ENCODE data around the gene SLC12A4. TPM values are rescaled to one million over a fixed set of nuclear protein-coding genes. Genes with fewer than 3 reads are reported as not detected.
"Not testable (repeated sequence)": the region's sequence is repeated elsewhere in the genome, so short reads cannot be mapped to it uniquely, and the experiment has no call there.

Gene SLC12A4
- total and polyA plus RNA-seq, 4 donors, result 31.8 to 58.8 (median 49.1) TPM

DNA sequence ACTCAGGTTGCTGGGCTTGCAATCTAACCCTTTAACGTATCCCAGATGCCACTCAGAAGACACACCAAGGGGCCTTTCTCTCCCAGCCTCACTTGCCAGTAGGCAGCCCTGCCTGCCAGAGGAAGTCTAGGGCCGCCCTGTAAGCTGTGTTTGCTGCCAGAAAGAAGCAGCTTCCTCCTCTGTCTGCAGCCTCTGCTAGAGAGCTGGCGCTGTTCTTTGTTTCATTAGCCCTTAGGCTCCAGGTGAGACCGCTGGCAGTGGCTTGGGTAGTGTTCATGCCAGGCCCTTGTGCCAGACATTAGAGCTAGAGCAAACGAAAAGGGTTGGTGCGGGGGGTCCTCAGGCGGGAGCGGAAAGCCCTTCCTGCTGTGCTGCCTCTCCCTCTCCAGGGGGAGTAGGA lies 45.7 kb downstream of the SLC12A4 start:
- peaks cover 48% of the 10 kb centered on the region for H3K36me3 ChIP-seq (ENCODE audit: control insufficient read depth, insufficient read depth, low read length)
- 53% methylated on average over 4 of the region's 8 CpGs for WGBS (ENCODE audit: insufficient coverage)

DNA sequence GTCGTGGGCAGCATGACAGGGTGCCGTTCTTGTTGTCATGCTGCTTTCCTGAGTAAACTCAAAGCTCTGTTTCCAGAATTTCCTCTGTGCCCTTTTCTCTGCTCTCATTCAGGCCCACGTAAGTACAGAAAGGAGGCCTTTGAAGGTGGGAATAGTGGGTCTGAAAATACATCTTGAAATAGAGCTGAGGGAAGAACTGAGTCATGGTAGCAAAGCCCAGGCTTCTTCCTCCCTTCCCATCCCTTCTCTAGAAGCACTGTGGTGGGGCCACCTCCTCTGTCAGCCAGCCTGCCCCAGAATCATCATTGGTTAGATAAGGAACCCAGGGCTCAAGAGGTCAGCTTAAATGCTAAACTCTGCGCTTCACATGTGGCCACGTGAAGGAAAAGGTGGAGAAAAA lies 46.2 kb downstream of the SLC12A4 start:
- WGBS (ENCODE audit: insufficient coverage), result 75% methylated on average over 4 of the region's 5 CpGs

More for the DNA sequence above, 45.7 kb downstream of the SLC12A4 start:
- DNase-seq (ENCODE audit: low read depth in 4 of 6, low spot score in 6 of 6), result no peak
- Histone ChIP-seq H3K4me3 (ENCODE audit: low read depth, low read length) (no peak overlapping the region), H3K9me3 (ENCODE audit: control insufficient read depth, insufficient read depth, low read length) (no peaks in the 10 kb centered on the region), H3K27me3 (ENCODE audit: control insufficient read depth, insufficient read depth, low read length) (no peaks in the 10 kb centered on the region), H3K4me1 (ENCODE audit: control insufficient read depth, insufficient read depth, low read length) (peaks cover 58% of the 10 kb centered on the region), H3K27ac (ENCODE audit: low read depth, low read length) (no peak overlapping the region)

DNA sequence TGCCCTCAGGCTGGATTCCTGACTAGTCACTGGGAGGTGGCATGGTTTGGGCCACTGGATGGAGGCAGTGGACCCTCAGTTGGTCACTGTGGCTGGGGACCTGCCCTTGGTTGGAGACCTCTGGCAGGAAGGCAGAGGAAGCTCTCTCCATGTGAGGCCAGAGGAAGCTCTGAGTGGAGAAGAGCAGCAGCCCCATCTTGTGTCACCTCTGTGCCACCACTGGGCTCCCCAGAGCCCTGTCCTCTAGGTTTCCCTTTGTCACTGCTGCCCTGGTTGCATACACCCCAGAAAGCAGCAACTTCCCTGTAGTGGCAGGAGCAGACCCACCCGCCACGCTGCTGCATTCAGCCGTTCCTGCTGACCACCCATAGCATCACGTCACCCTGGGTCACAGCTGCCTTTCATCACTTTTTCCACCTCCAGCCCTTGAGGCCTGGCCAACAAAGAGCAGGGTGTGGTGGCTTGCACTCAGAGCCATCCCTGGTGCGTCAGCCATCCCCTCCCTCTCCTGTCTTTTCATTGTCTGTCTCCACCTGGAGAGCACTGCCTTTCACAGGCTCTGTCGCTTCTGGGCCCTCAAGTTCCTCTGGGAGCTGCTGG lies 48.7 kb downstream of the SLC12A4 start:
- DNase-seq (ENCODE audit: low read depth in 4 of 6, low spot score in 6 of 6), result no peak
- no peaks in the 10 kb centered on the region for H3K27me3 ChIP-seq (ENCODE audit: control insufficient read depth, insufficient read depth, low read length)
- H3K9me3 ChIP-seq (ENCODE audit: control insufficient read depth, insufficient read depth, low read length), result no peaks in the 10 kb centered on the region
- WGBS (ENCODE audit: insufficient coverage), result 91% methylated on average over 5 of the region's 6 CpGs
- H3K27ac ChIP-seq (ENCODE audit: low read depth, low read length), result peak overlapping the region; percentile 25
- peaks cover 53% of the 10 kb centered on the region for H3K36me3 ChIP-seq (ENCODE audit: control insufficient read depth, insufficient read depth, low read length)
- H3K4me1 ChIP-seq (ENCODE audit: control insufficient read depth, insufficient read depth, low read length), result peaks cover 67% of the 10 kb centered on the region
- no peak overlapping the region for H3K4me3 ChIP-seq (ENCODE audit: low read depth, low read length)

More for the DNA sequence above, 46.2 kb downstream of the SLC12A4 start:
- Histone ChIP-seq H3K9me3 (ENCODE audit: control insufficient read depth, insufficient read depth, low read length) (no peaks in the 10 kb centered on the region), H3K27ac (ENCODE audit: low read depth, low read length) (peak overlapping the region; percentile 25), H3K36me3 (ENCODE audit: control insufficient read depth, insufficient read depth, low read length) (peaks cover 43% of the 10 kb centered on the region), H3K4me3 (ENCODE audit: low read depth, low read length) (no peak overlapping the region), H3K4me1 (ENCODE audit: control insufficient read depth, insufficient read depth, low read length) (peaks cover 60% of the 10 kb centered on the region), H3K27me3 (ENCODE audit: control insufficient read depth, insufficient read depth, low read length) (no peaks in the 10 kb centered on the region)
- DNase-seq (ENCODE audit: low read depth in 4 of 6, low spot score in 6 of 6), result no peak

DNA sequence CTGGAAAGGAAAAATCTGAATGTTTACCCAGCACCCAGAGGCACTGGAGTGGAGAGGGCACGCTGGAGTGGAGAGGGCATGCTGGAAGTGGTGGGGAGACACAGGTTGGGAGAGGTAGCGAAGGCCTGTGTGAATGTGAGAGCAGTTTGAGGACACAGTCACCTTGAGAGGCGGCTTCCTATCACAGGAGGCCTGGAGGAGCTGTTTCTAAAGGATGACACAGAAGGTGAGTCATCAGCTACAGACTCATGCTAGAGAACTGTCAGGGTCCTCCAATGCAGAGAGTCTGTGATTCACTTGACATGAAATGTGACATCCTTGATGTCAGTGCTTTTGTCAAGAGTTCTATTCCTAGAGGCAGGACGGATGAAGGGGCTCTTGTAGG lies 50.6 kb downstream of the SLC12A4 start:
- Histone ChIP-seq H3K36me3 (ENCODE audit: control insufficient read depth, insufficient read depth, low read length) (peaks cover 40% of the 10 kb centered on the region), H3K4me3 (ENCODE audit: low read depth, low read length) (no peak overlapping the region), H3K27me3 (ENCODE audit: control insufficient read depth, insufficient read depth, low read length) (no peaks in the 10 kb centered on the region), H3K9me3 (ENCODE audit: control insufficient read depth, insufficient read depth, low read length) (no peaks in the 10 kb centered on the region), H3K27ac (ENCODE audit: low read depth, low read length) (peak overlapping the region; percentile 69), H3K4me1 (ENCODE audit: control insufficient read depth, insufficient read depth, low read length) (peaks cover 51% of the 10 kb centered on the region)
- 90% methylated on average over 3 of the region's 4 CpGs for WGBS (ENCODE audit: insufficient coverage)
- DNase-seq (ENCODE audit: low read depth in 4 of 6, low spot score in 6 of 6), result no peak

DNA sequence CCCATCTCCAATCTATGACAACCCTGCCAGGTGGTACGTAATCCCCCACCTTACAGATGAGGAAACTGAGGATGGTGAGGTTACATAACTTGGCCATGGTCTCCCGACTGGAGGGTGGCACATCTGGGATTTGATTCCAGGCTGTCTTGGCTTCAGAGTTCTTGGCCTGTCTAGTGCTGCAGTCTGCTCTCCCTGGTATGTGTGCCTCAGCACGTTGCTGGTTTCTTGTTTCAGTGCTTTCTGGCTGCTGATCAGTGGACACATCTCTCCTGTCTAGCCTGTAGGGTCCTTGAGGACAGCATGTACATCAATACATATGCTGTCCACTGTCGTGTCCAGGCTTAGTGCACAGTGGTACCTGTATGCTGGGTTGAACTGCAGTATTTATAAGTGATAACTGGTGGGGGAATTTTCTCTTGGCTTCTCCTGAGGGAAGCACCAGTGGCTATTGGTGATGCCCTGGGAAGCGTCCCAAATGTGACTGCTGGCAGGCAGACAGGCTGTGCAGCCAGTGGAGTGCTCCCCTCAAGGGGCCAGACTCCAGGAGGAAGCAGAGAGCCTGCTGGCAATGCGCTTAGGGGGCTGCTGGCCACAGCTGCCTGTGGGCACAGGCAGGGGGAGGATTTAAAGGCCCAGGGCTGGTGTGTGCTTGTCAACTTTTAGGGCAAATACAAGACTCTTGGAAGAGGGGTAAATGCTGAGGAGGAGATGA lies 51.1 kb downstream of the SLC12A4 start:
- Histone ChIP-seq H3K36me3 (ENCODE audit: control insufficient read depth, insufficient read depth, low read length) (peaks cover 38% of the 10 kb centered on the region), H3K4me3 (ENCODE audit: low read depth, low read length) (no peak overlapping the region), H3K4me1 (ENCODE audit: control insufficient read depth, insufficient read depth, low read length) (peaks cover 48% of the 10 kb centered on the region), H3K27me3 (ENCODE audit: control insufficient read depth, insufficient read depth, low read length) (no peaks in the 10 kb centered on the region), H3K9me3 (ENCODE audit: control insufficient read depth, insufficient read depth, low read length) (no peaks in the 10 kb centered on the region), H3K27ac (ENCODE audit: low read depth, low read length) (peak overlapping the region; percentile 69)
- 48% methylated on average over 5 of the region's 6 CpGs for WGBS (ENCODE audit: insufficient coverage)
- peak in 4 of 6 donors; percentile 33 to 85 (median 46) for DNase-seq (ENCODE audit: low read depth in 4 of 6, low spot score in 6 of 6)

DNA sequence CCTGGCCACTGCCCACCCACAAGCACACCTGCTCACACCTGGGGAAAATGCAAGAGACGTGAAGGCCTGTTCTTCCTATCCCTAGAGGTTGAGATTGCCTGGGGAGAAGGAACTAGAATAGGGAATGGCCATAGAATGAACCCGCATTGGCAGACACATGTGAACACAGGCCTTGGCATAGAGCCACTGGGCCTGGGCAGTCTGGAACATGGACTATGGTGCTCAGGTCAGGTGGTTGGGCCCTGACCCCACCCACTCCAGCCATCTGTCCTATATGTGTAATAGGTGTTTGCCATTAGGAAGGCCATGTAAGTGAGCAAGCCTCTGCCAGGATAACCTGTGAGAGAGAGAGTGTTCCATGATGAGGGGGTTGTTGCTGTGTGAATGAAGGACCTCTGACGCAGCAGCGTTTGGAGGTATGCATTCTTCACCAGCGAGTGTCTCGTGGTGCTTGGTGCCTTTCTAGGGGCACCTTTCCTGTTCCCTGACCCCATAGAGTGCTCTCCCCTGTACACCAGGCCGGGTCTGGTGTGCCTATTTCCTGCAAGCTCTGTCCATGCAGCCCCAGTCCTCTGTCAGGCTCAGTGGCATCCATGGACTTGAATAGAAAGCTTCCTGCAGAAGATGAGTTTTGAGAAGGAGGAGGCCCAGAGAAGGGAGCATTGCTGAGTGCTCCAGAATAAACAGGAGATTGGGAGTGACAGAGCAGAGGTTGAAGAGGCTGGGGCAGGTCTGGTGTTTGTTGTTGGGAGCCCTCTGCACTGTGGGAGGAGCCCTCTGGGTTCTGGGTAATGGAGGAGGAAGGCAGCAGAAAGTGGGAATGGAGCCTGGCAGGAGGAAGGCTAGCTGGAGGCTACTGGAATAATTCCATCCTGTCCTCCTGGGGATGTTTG lies 52.4 kb downstream of the SLC12A4 start:
- no peak overlapping the region for H3K4me3 ChIP-seq (ENCODE audit: low read depth, low read length)
- no peaks in the 10 kb centered on the region for H3K9me3 ChIP-seq (ENCODE audit: control insufficient read depth, insufficient read depth, low read length)
- no peak for DNase-seq (ENCODE audit: low read depth in 4 of 6, low spot score in 6 of 6)
- H3K27me3 ChIP-seq (ENCODE audit: control insufficient read depth, insufficient read depth, low read length), result no peaks in the 10 kb centered on the region
- H3K4me1 ChIP-seq (ENCODE audit: control insufficient read depth, insufficient read depth, low read length), result peaks cover 48% of the 10 kb centered on the region
- H3K36me3 ChIP-seq (ENCODE audit: control insufficient read depth, insufficient read depth, low read length), result peaks cover 47% of the 10 kb centered on the region
- H3K27ac ChIP-seq (ENCODE audit: low read depth, low read length), result peak overlapping the region; percentile 69
- 87% methylated on average over 3 of the region's 7 CpGs for WGBS (ENCODE audit: insufficient coverage)

DNA sequence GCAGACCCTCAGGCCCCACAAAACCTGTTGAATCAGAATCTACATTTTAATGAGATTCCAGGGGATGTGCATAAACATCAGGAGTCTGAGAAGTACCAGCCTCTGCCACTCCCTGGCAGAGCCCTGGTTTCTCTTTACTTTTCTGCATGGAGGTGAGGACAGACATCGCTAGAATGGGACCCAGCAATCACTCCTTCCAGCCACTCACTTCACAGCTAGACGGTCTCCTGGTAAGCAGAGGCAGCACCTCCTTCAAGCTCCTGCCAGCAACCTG lies 53.0 kb downstream of the SLC12A4 start:
- no CpG with 5 or more reads among the region's 2 CpGs for WGBS (ENCODE audit: insufficient coverage)
- not testable (repeated sequence) for H3K9me3 ChIP-seq (ENCODE audit: control insufficient read depth, insufficient read depth, low read length); H3K27me3 ChIP-seq (ENCODE audit: control insufficient read depth, insufficient read depth, low read length); H3K4me3 ChIP-seq (ENCODE audit: low read depth, low read length); DNase-seq (ENCODE audit: low read depth in 4 of 6, low spot score in 6 of 6)
- Histone ChIP-seq H3K4me1 (ENCODE audit: control insufficient read depth, insufficient read depth, low read length) (peaks cover 48% of the 10 kb centered on the region), H3K27ac (ENCODE audit: low read depth, low read length) (peak overlapping the region; percentile 69), H3K36me3 (ENCODE audit: control insufficient read depth, insufficient read depth, low read length) (peaks cover 50% of the 10 kb centered on the region)

DNA sequence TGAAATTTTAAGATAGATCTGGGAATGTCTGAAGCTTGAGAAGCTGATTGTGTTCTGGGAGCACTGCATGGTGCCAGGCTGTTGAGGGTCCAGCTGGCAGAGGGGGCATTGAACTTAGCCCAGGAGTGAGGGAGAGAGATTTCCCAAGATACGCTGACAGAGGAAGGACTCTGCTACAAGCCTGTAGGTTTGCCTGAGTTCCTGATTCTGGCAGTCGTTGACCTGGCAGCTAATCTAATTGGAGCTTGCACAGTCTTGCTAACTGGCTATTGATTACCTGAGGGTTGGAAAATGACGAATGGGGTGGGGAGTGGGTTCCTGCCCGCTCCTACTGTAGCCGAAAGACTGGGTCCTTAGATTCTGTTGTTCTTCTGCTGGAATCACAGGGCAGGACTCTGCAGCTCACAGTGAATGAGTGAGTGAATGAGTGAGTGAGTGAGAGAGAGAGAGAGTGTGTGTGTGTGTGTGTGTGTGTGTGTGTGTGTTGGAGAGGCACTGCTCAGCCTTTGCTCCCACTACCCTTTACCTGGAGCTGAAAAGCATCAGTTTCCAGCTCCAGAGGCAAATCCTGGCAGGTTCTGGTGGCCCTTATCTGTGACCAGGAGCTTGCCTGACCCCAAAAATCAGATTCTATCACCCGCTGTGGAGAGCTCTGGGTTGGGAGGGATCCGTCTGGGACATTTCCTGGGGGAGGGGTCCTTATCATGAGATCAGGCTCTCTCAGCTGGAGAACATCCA lies 53.5 kb downstream of the SLC12A4 start:
- Histone ChIP-seq H3K27me3 (ENCODE audit: control insufficient read depth, insufficient read depth, low read length) (no peaks in the 10 kb centered on the region), H3K4me1 (ENCODE audit: control insufficient read depth, insufficient read depth, low read length) (peaks cover 48% of the 10 kb centered on the region), H3K9me3 (ENCODE audit: control insufficient read depth, insufficient read depth, low read length) (no peaks in the 10 kb centered on the region), H3K27ac (ENCODE audit: low read depth, low read length) (peak overlapping the region; percentile 10), H3K36me3 (ENCODE audit: control insufficient read depth, insufficient read depth, low read length) (peaks cover 53% of the 10 kb centered on the region), H3K4me3 (ENCODE audit: low read depth, low read length) (no peak overlapping the region)
- WGBS (ENCODE audit: insufficient coverage), result 85% methylated on average over 5 of the region's 7 CpGs
- DNase-seq (ENCODE audit: low read depth in 4 of 6, low spot score in 6 of 6), result no peak

DNA sequence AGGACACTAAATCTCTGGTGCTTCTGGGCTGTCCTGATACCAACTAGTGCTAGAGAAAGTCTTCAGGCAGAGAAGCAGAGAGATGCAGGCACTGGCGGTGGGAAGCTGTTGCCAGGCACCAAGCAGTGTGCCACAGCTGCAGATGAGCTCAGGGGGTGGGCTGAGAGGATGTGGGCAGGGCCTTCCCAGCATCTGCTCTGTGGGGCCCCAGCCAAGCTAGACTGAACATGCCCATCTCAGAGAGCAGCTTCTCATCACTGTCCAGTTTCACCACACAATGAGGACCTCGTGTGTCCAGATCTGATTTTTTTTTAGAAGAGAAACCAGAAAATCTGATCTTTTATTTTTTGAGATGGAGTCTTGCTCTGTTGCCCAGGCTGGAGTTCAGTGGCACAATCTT lies 58.3 kb downstream of the SLC12A4 start:
- peak overlapping the region; percentile 63 for H3K27ac ChIP-seq (ENCODE audit: low read depth, low read length)
- 0% methylated on average over 1 of the region's 2 CpGs for WGBS (ENCODE audit: insufficient coverage)
- H3K36me3 ChIP-seq (ENCODE audit: control insufficient read depth, insufficient read depth, low read length), result peaks cover 41% of the 10 kb centered on the region

More for the DNA sequence above, 58.3 kb downstream of the SLC12A4 start:
- Histone ChIP-seq H3K4me1 (ENCODE audit: control insufficient read depth, insufficient read depth, low read length) (peaks cover 14% of the 10 kb centered on the region), H3K27me3 (ENCODE audit: control insufficient read depth, insufficient read depth, low read length) (no peaks in the 10 kb centered on the region), H3K4me3 (ENCODE audit: low read depth, low read length) (no peak overlapping the region), H3K9me3 (ENCODE audit: control insufficient read depth, insufficient read depth, low read length) (no peaks in the 10 kb centered on the region)
- peak in 2 of 6 donors; percentile 60 to 75 for DNase-seq (ENCODE audit: low read depth in 4 of 6, low spot score in 6 of 6)

Data from spinal cord (tissue), 10 donors.